D341Med (cell line): ENCODE results near the gene MSLN.

Experiments
- DNase-seq: peaks from one replicate; pipeline ENCODE4 v3.0.0; 2012; ENCODE audit warnings: low spot score

MSLN gene

DNA sequence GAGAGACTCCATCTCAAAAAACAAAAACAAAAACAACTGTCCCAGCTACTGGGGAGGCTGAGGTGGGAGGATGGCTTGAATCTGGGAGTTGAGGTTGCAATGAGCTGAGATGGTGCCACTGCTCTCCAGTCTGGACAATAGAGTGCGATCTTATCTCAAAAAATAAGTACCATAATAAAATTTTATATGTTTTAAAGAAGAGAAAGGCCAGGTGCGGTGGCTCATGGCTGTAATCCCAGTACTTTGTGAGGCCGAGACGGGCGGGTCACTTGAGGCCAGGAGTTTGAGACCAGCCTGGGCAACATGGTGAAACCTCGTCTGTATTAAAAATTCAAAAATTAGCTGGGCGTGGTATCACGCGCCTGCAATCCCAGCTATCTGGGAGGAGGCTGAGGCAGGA, 16.3 kb downstream of the MSLN start:
- no peak for DNase-seq

DNA sequence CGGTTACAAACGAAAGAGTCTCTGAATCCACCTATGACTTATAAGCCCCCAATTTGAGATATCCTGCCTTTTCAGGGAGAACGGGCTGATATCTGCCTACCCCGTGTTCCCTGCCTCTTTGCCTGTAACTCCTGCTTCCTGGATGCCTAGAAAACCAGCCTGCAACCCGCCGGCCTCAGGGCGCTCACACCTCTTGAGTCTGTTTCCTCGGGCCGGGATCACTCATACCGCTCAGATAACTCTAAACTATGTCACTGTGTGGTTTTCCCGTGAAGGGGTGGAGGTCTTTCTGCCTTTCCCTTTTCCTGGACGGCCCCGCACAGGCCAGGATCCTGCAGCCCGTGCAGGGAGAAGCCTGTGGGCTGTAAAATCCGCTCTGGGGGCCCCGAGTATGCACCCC, 17.3 kb downstream of the MSLN start:
- DNase-seq: no peak

DNA sequence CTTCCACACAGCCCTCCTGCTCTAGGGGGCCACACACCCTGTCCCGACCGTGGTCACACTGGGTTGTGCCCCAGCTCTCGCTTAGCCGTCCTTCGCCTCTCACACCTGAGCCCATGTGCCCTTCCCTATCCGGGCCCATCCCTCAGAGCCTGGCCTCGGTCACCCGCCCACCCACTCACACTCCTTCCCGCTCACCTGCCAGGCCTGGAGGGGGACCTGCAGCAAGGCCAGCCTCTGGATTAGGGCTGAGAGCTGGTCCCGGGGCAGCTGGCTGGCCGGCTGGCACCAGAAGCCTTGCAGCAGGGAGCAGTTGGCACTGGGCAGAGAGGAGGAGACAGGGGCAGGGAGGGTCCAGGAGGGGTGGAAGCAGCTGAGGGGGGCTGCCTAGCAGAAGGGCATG, 17.9 kb downstream of the MSLN start:
- DNase-seq: no peak

DNA sequence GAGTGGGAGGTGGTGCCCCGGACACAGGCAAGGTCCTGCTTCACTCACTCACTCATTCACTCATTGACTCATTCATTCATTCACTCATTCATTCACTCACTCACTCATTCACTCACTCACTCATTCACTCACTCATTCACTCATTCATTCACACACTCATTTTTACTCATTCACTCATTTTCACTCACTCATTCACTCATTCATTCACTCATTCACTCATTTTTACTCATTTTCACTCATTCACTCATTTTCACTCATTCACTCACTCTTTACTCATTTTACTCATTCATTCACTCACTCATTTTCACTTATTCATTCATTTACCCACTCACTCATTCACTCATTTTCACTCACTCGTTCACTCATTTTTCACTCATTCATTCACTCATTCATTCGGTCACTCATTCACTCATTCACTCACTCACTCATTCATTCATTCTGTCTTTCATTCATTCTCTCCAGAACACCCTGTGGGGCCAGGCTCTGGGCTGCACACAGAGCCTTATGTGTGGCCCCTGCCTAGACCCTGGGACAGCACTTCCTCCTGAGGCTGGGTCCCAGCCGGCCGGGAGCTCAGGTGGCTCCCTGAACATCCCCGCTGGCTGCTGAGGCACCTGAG, 18.5 kb downstream of the MSLN start:
- DNase-seq: no peak

DNA sequence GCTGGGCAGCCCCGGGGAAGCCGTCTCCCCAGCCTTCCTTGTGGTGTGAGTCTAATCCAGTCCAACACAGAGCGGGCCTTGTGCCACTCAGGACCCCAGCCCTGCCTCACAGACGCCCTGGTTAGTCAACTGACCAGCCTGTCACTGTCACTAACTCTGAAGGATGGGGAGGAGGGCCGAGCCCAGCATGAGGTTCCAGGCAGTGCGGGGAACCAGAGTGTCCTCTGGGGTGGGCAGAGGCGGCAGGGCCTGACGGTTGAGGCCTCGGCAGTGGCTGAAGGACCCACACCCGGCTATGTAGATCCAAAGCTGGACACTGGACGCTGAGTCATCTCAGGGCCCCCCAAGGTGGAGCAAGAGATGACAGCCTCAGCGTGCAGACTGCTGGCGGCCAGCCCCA, 19.0 kb downstream of the MSLN start:
- DNase-seq: no peak

DNA sequence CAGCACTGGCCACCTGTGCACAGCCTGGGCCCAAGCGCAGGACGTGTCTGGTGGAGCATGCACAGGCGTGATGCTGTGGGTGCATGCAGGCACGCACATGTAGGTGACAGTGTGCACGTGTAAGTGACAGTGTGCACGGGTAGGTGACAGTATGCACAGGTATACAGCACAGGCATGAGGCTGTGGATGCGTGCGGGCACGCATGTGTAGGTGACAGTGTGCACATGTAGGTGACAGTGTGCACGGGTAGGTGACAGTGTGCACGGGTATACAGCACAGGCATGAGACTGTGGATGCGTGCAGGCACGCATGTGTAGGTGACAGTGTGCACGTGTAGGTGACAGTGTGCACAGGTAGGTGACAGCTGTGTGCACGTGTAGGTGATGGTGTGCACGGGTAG, 19.8 kb downstream of the MSLN start:
- no peak for DNase-seq

DNA sequence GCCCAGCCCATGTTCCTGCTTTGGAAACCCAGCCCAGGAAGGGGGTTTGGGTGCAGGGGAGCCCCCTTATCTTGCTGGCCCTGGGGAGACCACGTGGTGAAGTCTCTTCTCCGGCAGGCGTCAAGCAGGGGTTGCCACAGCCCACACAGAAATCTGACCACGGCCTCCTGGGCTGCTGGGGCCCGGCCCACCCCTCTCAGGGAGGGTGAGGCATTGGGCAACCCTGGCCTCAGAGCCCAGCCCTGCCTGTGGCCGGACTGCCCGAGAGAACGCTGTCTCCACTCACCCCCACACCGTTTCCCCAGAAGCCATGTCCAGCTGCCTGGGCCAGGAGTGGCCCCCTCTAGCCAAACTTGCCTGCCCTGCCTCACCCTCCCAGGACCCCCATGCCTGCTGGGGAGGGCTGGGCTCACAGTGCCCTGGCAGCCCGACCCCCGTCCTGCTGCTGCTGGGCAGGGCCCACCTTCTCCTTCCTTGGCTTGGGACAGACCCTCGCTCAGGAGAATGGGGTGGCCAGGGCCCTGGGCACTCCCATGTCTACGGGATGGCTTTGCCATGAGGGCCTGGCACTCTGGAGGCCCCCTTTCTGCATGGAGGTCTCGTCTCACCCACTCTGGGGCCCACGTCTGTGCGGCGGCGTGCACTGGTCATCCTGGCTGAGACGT, 20.9 kb downstream of the MSLN start:
- DNase-seq: no peak

DNA sequence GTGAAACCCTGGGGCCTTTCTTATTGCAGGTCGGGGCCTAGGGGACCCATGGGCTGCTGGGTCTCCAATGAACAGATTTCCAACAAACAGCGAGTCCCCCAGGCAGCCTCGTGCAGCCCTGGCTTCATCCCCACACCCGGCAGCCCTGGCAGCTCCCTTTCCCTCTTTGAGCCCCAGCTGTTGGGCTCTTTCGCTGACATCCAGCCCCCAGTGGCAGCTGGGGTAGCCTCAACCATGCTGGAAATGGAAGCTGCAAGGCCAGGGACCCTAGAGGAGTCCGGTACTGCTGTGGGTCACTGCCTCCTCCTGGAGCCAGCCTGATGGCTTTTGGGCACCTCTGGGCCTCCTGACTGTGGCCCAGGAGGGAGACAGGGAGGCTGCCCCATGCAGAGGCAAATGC, 21.7 kb downstream of the MSLN start:
- DNase-seq: no peak

DNA sequence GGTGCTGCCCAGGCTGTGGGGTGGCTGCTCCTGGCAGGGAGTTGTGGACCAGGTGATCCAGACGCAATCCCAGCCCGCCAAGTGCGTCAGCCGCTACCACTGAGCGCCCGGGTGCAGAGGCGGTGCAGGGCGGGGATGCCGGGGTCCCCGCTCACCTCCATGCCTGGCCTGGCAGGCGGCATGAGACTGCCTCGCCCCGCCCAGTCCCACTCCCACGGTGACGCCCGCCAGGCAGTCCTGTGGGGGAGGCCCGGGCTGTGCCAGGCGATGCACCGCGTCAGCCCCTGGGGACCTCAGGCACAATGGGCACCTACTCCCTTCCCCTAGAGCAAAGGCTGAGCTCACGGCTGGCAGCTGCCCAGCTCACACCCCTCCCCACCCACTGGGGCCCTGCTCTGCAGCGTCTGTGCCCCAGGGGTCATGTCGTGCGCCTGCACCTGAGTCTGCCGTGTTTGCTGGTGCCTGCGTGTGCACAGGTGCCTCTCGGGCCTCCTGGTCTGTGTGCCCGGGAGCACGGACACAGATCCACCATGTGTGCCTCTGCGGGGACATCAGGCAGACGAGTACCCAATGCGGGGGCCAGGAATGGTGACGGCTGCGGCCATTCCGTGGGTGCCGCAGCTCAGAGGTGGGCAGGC, 22.4 kb downstream of the MSLN start:
- peak; percentile 62 for DNase-seq

DNA sequence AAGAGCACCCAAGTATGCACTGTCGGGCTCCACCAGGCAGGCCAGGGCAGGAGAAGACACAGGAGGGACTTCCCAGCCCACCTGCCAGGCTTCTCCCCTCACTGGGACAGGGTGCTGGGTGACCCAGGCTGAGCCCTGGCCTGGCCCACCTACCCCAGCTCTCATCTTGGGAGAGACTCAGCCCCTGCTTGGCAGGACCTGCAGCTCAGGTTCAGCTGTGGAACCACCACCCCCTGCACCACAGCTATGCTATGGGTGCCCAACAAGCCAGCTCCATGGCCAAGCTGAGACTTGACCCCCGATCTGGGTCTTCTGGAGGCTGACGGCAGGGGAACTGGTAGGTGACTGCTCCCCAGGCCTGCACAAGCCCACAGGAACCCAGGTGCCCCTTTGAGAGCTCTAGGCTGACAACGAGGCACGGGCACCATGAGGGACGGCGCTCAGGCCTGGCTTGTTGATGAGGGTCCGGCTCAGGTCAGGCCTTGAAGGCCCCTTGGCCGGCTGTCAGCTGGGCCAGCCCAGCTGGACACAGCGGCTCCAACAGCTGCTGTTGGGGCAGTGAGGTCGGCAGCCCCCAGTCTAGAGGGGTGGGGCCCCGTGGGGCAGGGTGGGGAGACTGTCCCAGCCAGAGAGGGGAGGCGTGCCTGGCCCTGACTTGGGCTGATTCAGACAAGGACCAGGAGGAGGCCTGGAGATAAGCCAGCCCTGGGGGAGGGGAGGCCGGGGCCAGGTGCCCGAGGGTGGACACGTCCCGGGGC, 23.0 kb downstream of the MSLN start:
- DNase-seq: no peak

DNA sequence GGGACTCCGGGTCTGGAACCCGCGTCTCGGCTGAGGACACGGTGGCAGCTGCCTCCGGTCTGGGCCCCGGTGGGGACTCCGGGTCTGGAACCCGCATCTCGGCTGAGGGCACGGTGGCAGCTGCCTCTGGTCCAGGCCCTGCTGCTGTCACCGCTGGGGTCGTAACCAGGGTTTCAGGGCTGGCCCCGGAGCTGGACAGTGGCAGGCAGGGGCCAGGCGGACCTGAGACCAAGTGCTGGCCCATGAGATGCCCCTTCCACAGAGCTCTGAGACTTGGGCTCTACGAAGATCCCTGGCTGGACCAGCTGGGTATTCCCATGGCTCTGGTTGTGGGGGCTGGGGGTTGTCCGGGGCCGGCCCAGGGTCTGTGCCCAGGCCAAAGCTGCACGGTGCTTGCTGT, 23.9 kb downstream of the MSLN start:
- DNase-seq: no peak

DNA sequence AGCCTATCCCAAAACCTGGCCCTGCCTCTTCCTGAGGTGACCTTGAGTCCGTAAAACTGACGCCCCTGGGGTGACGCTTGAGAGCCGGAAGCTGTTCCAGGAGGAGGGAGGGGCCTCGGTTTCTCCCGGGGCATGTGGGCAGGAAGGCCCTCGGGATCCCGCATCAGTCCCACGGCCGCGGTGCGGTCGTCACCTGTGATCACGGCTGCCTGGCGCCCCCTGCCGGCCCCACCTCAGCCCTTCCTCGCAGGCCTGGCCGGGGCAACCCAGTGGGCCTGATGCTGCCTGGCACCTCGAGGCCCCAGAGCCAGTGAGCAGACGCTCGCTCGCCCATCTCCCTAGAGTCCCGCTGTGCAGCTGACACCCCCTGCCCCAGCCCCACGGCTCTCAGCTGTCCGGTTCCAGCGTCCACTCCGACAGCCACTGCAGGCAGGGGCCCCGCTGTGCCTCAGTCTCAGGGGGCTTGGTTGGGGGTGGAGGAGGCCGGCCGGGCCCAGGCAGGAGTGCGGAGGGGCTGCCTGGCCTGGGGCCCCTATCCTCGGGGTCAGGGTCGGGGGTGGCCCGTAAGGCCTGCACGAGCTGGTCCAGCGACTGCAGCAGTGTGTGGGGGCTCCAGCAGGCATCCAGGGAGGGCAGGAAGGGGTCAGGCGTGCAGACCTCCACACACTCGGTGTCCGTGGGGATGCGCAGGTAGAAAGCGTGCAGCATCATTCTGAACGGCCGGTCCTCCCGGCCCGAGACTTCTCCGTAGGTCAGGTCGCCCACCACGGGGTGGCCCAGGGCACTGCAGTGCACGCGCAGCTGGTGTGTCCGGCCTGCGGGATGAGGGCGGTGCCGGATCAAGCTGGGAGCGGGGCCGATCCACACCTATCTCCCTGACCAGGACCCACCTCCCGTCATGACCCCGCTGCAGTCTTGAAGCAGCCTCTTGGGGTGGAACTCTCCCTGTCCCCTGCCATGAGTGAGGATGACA, 25.3 kb downstream of the MSLN start:
- DNase-seq: peak; percentile 76

DNA sequence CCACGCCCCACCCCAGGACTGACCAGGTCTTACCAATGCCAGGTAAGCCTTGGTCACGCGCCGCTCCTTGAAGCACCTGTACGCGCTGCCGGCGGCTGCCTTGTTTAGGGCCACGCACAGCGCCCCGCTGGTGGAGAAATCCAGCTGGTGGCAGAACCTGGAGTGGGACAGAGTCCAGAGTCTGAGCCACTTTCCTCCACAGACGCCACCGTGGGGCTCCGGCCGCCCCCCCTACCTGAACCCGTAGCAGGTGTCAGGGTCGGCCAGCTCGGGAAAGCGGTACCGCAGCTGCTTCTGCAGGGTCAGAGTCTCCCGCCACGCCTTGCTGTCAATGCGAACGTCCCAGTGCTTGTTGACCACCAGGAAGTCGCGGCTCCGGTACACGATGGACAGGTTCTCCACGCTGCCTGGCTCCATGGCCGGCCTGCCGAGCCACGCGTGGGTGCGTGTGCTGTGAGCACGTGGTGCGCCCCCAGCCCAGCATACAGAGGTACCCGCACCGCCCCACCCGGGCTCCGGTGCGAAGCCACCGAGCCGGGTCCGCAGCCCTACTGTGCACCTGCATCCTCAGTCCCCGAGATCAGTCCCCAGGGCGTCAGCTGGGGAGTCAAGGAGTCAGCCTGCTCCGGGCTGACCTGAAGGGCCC, 26.9 kb downstream of the MSLN start:
- DNase-seq: no peak

DNA sequence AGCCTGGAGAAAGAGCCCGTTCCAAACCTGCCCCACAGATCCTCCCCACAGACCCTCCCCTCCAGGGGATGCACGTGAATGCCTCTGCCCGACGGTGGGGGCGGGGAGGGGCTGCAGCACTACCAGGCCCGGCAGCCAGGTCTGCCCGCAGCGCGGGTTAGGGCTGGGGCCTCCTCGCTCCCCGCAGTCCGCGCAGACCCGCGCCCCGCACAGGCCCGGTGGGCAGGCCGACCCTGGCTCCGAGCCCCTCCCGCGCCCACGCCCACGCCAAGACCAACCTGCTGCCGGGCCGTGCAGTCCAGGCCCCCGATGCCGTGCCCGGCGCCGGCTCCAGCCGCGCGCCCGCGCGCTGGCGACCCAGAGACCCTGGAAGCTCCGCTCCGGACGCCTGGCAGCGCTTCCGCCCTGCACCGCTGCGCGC, 27.5 kb downstream of the MSLN start, which contains the start of gene RPUSD1:
Gene RPUSD1, minus strand, starts transcription at position 404 of the 421 bp plus-strand sequence. CDS start 644 bp downstream, outside the sequence.
- DNase-seq: no peak

DNA sequence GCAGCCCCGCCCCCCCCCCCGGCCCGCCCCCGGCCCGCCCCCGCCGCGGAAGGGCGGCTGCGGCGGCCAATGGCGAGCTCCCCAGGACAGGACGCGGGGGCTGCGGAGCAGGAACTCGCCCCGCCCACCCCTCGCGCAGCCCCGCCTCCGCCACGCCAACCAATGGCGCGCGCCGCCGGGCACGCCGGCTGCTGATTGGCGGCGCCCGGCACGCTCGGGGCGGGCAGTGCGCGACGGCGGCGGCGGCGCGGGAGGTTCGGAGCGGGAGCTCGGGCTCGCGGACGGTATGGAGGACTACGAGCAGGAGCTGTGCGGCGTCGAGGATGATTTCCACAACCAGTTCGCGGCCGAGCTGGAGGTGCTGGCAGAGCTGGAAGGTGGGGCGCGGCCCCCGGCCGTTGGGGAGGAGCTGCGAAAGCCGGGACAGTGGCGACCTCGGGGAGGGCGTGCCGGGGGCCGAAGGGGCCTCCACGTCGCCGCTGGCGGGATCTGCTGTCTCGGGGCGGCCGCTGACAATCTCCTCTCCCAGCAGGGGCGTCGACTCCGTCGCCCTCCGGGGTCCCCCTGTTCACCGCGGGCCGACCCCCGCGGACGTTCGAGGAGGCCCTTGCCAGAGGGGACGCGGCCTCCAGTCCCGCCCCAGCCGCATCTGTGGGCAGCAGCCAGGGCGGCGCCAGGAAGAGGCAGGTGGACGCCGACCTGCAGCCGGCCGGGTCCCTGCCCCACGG, 28.0 kb downstream of the MSLN start, which contains the start of gene CHTF18:
Gene CHTF18, plus strand, starts transcription at position 222 of the 728 bp plus-strand sequence. Its CDS starts 65 bp downstream, at position 287.
- DNase-seq: peak; percentile 99

DNA sequence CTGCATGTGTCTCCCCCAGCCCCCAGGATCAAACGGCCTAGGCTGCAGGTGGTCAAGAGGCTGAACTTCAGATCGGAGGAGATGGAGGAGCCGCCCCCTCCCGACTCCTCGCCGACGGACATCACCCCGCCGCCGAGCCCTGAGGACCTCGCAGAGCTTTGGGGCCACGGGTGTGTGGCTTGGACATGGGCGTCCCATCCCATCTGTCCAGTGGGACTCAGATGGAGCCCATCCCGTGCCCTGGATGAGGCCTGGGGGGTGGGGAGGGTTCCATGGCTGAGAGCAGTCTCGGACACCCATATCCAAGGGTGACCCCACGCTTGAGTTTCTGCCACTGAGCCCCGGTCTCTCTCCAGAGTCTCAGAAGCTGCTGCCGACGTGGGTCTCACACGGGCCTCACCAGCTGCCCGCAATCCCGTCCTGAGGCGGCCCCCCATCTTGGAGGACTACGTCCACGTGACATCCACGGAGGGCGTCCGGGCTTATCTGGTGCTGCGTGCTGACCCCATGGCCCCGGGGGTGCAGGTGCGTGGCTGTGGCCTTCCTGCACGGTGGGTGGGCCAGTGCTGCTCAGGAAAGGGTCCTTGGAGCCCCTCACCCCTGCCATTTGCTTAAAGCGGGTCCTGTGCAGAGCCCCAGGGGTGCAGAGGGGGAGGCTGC, 28.8 kb downstream of the MSLN start:
- no peak for DNase-seq

DNA sequence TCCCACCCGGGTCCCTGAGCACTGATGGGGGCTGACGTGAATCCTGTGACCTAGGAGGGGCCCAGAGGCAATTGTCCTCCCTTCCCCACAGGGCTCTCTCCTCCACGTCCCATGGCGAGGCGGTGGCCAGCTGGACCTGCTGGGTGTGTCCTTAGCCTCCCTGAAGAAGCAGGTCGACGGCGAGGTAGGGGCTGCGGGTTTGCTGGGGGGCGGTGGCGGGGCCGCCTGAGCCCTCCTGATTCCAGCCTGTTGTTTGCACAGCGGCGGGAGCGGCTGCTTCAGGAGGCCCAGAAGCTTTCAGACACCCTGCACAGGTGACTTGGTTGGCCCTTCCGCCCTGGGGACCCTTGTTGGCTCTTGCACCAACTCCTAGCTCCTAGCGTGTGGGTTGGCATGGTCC, 29.6 kb downstream of the MSLN start:
- DNase-seq: no peak

DNA sequence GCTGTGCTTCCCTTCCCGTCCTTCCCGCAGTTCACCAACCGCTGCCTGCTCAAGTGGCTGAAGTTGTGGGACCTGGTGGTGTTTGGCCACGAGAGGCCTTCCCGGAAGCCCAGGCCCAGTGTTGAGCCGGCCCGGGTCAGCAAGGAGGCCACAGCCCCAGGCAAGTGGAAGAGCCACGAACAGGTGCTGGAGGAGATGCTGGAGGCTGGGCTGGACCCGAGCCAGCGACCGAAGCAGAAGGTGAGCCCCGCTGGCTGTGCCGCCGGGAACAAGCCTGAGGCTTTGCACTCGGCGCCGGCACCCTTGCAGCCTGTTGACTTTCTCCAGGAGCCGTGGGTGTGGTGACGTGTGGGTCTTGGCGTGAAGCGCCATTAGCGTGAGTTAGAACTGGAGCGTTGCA, 30.6 kb downstream of the MSLN start:
- DNase-seq: no peak

DNA sequence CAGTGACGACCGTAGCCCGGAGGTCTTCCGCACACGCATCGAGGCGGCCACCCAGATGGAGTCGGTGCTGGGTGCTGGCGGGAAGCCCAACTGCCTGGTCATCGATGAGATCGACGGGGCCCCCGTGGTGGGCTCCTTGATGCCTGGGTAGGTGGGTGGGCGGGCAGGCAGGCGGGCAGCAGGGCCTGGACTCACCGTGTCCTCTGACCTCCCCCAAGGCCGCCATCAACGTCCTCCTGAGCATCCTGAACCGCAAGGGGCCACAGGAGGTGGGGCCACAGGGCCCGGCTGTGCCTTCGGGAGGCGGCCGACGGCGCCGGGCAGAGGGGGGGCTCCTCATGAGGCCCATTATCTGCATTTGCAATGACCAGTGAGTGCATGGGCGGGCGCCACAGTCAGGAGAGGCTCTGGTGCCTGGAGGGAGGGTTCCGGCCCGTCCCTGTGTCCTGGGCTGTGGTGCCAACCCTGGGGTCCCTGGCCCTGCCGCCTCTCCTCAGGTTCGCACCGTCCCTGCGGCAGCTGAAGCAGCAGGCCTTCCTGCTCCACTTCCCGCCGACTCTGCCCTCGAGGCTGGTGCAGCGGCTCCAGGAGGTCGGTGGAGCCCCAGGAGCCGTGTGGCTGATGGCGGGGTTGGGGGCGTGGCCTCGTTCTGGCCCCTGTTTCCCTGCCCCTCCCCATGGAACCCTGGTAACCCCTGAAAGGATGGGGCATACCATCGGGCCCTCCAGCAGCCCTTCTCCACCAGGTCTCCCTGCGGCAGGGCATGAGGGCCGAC, 31.9 kb downstream of the MSLN start:
- no peak for DNase-seq
